Esophagus mucosa (tissue), 1 donor: ENCODE data around the gene PLOD3. TPM values are rescaled to one million over a fixed set of nuclear protein-coding genes. Genes with fewer than 3 reads are reported as not detected.

Experiments used
- ATAC-seq: fragments of 200-7000 bp; cut with Tn5 transposase; one replicate; pipeline ENCODE4 v1.9.1; 2020
- total RNA-seq: library from RNA; stranded (reverse); gene quantifications from one replicate; pipeline ENCODE4 v1.2.4, GENCODE V29; 2023
- donor health status: DM: yes; HTN: yes; CAD: no.

PLOD3 gene
- total RNA-seq, 1 donor from 2014 or later: 10.6 TPM

DNA sequence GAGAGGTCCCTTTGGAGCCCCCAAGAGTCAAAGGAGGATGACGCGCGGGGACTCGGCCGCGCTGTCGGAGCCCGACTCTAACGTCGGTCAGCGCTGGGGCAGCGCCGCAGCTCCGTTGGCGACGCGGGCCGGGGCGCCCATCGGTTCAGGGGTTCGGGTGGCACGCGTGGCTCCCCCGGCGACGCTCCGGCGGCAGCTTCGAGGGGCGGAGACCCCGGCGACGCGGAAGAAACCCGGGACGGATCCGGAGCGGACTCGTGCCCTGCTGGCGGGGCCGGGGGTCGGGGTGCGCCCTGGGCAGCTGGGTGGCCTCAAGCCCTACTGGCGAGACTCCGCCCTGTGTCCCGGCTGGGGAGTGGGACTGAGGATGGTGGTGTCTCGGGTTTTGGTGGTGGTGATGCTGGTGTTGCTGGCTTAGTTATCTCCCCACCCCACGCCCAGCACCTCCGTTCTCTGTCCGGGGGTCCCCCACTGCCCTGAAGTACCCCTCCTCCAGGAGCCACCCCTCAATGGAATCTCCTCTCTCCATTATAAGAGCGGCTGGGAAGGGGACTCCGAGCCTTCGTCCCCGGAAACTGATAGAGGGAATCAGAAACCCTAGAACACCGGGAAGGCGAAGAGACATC, 37.1 kb downstream of the PLOD3 start, which contains the start of gene NAT16:
NAT16 (minus strand) TSS at position 164 of the 626 bp plus-strand sequence. CDS start 5,486 bp downstream, outside the sequence.
- no peak for ATAC-seq

DNA sequence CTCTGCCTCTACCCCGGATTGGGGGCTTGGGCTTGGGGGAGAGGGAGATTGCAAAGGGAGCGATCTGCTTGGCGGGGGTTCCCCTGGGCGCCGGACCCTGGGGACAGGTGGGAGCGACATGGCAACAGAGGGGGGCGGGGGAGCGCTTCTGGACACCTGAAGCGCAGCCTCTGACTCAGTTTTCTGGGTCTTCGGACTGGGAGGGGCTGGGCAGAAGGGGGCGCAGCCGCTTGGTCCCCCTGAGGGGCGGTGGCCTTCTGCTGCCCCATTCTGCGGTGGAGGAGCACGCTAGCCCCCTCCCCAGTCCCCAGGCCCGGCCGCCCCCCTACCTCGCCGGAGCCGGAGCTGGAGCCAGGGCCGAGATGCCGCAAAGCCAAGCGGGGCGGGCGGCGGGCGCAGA, 37.7 kb downstream of the PLOD3 start:
- no peak for ATAC-seq

DNA sequence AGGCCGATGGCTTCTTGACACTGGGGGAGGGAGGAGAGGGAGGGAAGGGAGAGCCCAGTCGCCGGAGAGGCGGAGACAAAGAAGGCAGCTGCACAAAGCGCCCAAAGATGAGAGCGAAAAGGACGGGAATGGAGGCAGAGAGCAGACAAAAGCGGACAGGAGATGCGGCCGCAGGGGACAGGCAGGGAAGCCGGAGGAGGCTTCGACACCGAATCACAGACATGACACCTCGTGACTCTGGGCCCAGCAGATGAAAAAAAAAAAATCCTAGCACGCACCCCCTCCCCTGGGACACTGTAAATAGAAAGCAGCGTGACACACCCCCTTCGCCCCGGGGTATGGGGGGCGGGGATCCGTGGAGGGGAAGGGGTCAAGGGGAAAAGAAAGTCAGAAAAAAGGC, 38.3 kb downstream of the PLOD3 start:
- ATAC-seq: no peak

DNA sequence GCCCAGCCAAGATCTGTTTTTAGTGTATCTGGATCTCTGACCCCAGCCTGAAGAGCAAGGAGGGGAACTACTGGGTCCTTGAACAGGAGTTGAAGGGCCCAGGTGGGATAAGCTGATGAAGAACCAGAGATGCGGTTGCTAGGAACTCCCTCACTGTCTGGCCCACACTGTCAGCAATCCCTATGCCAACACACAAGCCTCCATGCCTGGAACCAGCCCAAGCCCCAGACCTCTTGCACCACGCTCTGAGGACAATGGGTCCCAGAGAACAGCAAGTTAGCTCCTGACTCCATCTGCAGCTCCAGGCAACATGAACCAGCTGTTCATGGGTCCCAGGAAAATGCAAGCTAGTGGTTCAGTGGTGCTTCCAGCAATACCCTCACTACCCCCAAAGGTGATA, 39.7 kb downstream of the PLOD3 start:
- ATAC-seq: no peak

- no peak for ATAC-seq
Measured at GRCh38 chr7:101175664-101176063, 41.7 kb downstream of the PLOD3 start.

DNA sequence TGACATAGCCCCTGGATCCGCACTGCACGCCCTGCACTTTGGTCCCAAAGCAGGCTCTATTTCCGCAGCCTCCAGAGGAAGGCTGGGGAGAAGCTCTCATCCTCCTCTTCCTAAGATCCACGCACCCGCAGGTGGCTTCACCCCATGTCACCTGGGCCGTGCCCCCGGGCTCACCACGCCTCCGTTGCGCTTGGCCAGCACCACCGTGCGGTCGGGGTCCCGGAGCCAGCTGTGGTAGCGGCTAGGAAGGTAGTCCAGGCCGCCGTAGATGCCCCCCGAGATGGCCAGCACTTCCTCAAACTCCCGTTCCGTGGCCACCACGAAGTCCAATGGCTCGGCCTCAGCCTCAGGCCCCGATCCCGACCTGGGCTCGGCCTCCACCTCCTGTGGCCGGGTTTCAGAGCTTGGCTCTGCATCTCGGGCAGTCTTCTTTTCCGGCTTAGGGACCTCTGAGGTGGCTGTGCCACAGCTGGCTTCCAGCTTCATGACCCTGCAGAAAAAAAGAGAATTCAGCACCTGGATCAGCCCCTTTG, 43.0 kb downstream of the PLOD3 start:
- no peak for ATAC-seq

DNA sequence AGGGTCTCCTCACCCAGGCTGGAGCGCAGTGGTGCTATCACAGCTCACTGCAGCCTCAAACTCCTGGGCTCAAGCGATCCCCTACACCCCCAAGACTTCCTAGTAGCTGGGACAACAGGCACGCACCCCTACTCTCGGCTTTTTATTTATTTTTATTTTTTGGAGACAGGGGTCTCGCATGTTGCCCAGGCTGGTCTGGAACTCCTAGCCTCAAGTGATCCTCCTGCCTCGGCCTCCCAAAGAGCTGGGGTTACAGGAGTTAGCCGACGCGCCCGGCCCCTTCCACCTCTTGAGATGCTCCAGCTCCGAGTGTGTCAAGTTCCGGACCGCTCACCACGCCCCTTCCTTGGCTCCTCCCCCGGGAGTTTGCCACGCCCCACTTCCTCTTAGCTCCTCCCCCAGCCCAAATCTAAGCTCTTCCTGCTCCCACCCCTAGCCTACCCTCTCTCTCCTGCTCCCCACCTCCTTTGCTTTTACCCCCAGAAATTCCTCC, 43.6 kb downstream of the PLOD3 start:
- peak; percentile 37 for ATAC-seq

DNA sequence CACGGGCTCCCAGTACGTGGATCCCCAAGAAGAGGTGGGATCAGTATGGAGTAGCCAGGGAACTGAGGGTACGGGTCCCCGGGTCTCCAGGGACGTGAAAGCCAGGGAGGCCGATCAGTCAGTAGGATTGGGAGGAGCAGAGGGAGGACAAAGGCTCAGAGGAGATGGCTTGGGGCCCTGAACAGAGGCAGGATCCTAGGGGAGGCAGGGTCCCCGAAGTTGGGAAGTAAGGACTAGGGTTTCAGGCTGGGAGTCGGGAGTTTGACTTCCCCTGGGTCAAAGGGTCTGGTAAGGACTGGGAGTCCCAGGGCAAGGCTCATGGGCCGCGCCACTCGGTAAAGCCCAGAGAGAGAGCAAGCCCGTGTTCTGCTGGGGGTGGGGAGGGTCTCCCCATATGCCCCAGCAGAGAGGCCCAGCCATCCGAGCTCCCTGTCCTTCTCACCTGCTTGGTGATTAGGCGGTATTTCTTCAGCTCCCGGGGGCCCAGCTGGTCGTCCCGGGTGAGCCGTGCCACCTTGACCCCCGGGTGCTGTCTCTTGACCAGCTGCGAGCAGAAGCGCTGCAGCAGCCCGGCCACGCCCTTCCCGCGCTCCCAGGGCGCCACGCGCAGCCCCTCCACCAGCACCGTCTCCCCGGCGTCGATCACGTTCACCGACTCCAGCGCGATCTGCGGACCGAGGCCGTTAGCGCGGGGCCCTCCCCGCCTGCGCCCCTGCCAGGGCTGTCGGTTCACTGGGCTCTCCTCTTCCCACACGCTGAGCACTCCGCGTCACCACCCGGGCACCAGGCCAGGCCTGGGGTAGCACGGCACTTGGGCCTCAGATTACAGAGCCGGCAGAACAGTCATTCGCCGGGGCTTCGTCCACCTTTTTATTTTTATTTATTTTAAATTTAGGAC, 44.3 kb downstream of the PLOD3 start:
- peak; percentile 46 for ATAC-seq

DNA sequence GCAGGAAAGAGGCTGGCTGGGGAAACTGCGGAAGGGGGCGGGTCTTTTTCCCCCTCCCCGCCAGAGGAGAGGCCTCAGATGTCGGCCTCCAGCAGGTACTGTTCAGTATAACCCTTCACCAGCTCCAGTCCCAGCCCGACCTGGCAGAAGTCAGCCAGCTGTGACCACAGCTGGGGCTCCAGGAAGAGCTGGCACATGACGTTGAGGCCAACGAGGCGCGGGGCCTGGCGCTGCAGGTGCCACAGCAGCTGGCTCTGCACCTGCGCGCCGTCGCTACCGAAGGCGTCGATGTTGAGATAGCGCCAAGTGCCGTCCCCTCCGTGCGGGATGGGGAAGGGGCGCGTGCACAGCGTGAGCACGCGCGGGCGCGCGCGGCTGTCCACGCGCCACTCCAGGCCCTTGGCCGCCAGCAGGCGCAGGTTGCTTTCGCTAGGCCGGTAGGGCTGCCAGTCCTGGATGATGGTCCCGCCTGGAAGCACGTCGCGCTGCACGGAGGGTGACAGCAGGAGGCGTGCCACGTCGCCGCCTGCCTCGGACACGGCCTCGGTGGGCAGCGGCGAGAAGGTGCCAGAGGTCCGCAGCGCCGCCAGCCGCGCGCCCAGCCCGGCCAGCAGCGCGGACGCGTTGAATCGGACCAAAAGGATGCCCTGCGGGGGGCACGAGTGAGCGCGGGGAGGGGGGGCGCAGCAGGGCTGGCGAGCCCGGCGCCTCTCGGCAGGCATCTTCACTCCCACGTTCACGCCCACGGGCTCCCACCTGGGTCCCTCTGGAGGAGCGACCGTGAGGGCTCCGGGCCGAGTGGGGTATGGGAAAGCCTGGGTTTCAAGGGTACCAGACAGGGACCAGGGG, 45.2 kb downstream of the PLOD3 start:
- peak; percentile 9 for ATAC-seq

DNA sequence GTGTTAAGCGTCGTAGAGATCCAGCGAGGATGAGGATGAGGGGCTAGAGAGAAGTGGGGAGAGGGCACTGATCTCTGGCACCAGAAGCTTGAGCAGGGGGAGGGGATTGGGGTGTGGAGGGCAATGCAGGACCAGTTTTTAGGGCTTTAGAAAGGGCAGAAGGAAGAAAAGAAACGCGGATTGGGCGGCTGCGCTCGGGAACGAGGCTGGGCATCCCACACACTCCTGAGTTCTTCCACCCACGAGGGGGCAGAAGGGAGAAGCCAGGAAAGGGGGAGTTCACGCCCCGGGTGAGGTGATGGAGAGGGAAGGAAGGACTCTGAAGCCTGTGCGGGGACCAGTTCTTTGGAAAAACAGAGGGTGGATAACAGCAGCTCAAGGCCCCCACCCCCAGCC, 45.9 kb downstream of the PLOD3 start:
- no peak for ATAC-seq

- no peak for ATAC-seq
Measured at GRCh38 chr7:101170617-101171441, 46.6 kb downstream of the PLOD3 start.

DNA sequence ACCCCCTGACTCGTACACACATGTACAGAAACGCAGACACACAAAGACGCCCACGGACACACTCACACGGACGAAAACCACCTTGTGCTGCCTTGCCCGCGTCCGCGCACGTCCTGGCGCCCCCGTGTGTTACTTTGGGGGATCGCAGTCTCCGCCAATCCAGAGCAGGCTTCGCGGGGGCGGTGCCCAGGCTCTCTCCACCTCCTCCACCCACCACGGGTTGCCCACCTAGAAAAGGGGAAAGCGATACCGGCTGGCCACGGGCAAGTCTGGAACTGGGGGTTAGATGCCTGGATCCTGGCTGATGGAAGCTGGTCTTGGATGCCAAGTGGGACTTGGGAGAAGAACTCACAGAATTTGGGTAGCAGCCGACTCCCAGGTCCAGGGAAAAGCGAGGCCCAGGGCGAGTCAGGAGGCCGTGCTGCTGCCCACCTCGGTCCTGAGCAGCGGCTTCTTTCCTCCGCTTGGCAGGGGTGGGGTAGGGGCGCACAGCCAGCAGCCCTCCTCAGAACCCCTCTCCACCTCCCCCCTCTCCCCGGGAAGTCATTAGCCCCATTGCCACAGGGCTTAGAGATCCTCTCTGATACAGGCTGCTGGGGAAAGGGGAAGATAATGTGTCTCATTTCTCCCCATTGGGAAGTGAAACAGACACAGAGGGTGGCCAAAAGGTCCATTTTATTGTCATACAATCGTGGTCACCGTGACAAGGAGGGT, 47.4 kb downstream of the PLOD3 start:
- ATAC-seq: peak; percentile 36

GRCh38 chr7:101169110-101169837, 48.1 kb downstream of the PLOD3 start:
- ATAC-seq: no peak

DNA sequence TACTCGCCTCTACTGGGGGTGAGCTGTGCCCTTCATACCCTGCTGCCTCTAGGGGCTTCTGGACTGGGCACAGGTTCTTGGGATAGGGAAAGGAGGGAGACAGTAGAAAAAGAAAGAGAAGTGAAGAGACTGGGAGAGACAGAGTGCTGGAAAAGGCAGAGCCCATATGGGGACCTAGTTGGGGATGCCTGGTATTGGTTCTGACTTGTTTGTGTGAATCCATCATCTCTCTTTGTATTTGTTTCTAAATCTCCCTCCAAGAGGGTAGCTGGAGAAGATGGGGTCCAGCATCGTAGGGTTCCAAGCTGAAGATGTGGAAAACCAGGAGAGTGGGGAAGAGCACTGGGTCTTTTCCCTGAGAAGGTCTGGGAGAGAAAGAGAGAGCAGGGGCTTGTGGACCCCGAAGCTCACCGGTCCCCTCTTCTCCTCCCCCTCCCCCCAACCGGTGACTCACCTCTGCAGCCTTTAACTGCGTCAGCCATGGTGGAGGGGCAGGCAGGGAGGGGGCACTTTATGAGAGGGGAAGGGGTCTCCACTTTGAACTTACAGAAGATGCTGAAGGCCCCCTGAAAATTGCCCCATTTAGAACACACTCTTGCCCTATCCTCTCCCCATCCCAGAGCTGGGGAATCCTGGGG, 48.9 kb downstream of the PLOD3 start:
- no peak for ATAC-seq

DNA sequence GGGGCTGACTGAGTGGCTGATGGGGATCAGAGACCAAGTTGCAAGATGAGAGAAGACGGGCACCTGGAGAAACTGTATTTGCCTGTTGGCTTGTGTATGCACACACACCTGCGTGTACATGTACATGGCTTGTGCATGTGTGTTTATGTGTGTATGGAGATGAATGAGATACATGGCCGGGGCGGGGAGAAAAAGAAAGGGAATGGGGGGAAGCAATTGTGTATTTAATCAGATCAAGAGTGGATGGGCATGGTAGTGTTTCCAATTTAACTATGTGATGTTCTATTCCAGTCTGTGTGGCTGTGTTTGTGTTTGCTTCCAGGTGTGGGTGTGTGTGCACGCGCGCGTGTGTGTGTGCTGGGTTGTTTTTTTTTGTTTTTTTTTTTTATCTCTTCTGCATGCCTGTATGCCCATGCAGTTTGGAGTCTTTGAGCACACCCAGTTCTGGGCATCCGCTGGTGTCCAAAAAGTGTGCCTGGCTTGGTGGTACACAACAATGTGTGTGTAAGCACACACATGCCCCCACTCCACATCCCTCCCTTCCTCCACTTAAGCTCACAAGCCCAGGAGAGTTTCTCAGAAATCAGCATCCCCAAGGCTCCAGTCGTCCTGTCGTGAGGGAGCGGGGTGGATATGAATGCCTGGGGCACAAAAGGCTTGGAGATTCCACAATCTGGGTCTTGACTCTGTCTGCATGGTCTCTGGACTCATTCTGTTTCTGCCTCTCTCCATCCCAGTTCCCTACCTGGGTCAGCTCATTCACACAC, 49.6 kb downstream of the PLOD3 start:
- ATAC-seq: no peak

DNA sequence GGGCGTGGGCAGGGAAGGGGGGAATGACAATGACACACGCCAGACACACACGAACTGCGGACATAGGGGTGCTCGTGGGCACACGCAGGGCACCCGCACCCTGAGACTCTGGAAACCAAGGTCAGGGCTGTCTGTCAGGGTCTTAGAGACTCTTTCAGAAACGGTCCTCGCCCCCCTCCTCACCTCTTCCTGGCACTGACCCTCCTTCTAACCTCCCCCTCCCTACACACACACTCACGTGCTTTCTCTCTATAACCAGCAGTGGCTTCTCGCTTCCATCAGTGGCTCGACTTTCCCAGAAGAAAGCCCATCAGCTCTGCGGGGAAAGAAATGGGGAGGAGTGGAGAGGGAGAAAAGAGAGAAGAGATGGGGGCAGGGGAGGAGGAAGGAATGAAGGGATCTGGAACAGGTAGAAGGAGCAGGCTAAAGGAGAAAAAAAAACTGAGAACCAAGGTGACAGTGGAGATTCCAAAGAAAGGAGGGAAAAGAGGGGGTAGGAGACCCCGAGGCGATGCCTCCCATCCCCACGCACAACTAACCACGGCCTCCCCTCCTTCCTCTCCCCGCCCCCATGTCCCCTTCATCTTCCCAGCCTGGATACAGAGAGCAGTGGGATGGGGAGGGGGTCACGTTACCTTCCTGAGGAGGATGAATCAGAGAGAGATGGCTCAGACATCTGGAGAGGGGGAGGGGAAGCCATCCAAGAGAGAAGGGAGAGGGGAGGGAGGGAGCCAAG, 50.3 kb downstream of the PLOD3 start:
- ATAC-seq: no peak

- no peak for ATAC-seq
Measured at GRCh38 chr7:101166648-101166908, 50.8 kb downstream of the PLOD3 start.

- no peak for ATAC-seq
Measured at GRCh38 chr7:101165958-101166647, 51.3 kb downstream of the PLOD3 start.
